HEK293 (cell line): ENCODE data around the gene MEGF10.

ENCODE experiments used
- CTCF ChIA-PET: fragments of 350-600 bp; formaldehyde crosslinking; extraction: SDS; loops from one replicate; lab custom pipeline; 2021; ENCODE audit warnings: antibody characterized with exemption; lab: Yijun Ruan, JAX
- POLR2A ChIA-PET: fragments of 300-600 bp; formaldehyde crosslinking; extraction: SDS; loops from one replicate; lab custom pipeline; 2020; ENCODE audit warnings: antibody characterized with exemption, inconsistent platforms; lab: Yijun Ruan, JAX
- H3K27ac ChIP-seq: fragments of 200-500 bp; sonication (Bioruptor generic); 2 replicates; pipeline ENCODE4 v1.5.1; 2014; ENCODE audit warnings: low read depth, low read length, control low read depth, inconsistent platforms; ENCODE audit errors: extremely low read depth
- H3K36me3 ChIP-seq, 2 experiments: fragments of 200-500 bp in 1 of 2; sonication (Bioruptor generic) in 1 of 2; 1 replicate in 1 of 2; 2 replicates in 1 of 2; pipeline ENCODE4 v1.5.1; 2014 to 2017; ENCODE audit warnings: inconsistent platforms in 2 of 2, low read length in 2 of 2; ENCODE audit not compliant: control insufficient read depth in 2 of 2, insufficient read depth in 1 of 2
- H3K4me1 ChIP-seq: fragments of 200-500 bp; sonication (Bioruptor generic); 2 replicates; pipeline ENCODE4 v1.5.1; 2014; ENCODE audit warnings: mild to moderate bottlenecking, low read length, inconsistent platforms; ENCODE audit not compliant: control insufficient read depth, insufficient read depth
- H3K4me3 ChIP-seq: 2 replicates; pipeline ENCODE4 v1.5.1; 2011; ENCODE audit warnings: low read depth, mild to moderate bottlenecking, control low read depth, low read length, moderate library complexity
- H3K9me3 ChIP-seq: fragments of 200-500 bp; sonication (Bioruptor generic); 2 replicates; pipeline ENCODE4 v1.5.1; 2014; ENCODE audit warnings: low read depth, low read length, inconsistent platforms; ENCODE audit not compliant: control insufficient read depth, insufficient read depth
- GFI1B ChIP-seq: fragments of 450-650 bp; formaldehyde crosslinking; IDR thresholded peaks from 2 replicates; pipeline ENCODE4 v1.5.1; 2016; ENCODE audit warnings: missing biosample characterization, missing genetic modification characterization
- GLIS2 ChIP-seq: fragments of 450-650 bp; formaldehyde crosslinking; IDR thresholded peaks from 2 replicates; pipeline ENCODE4 v1.5.1; 2016; ENCODE audit warnings: missing biosample characterization, missing genetic modification characterization
- KLF10 ChIP-seq: fragments of 450-650 bp; IDR thresholded peaks from 2 replicates; pipeline ENCODE4 v1.5.1; 2018; ENCODE audit warnings: missing biosample characterization, mild to moderate bottlenecking, missing genetic modification characterization
- OVOL3 ChIP-seq: fragments of 450-650 bp; formaldehyde crosslinking; IDR thresholded peaks from 2 replicates; pipeline ENCODE4 v1.5.1; 2016; ENCODE audit warnings: missing biosample characterization, missing genetic modification characterization
- YY1 ChIP-seq: fragments of 450-650 bp; formaldehyde crosslinking; IDR thresholded peaks from 2 replicates; pipeline ENCODE4 v1.5.1; 2018; ENCODE audit warnings: missing biosample characterization, missing genetic modification characterization
- ZNF121 ChIP-seq: fragments of 450-650 bp; formaldehyde crosslinking; IDR thresholded peaks from 2 replicates; pipeline ENCODE4 v1.5.1; 2016; ENCODE audit warnings: missing biosample characterization, missing genetic modification characterization
- ZNF175 ChIP-seq: fragments of 450-650 bp; formaldehyde crosslinking; IDR thresholded peaks from 2 replicates; pipeline ENCODE4 v1.5.1; 2016; ENCODE audit warnings: missing biosample characterization, missing genetic modification characterization
- ZNF549 ChIP-seq: fragments of 450-650 bp; IDR thresholded peaks from 2 replicates; pipeline ENCODE4 v1.5.1; 2018; ENCODE audit warnings: missing biosample characterization, missing genetic modification characterization, mild to moderate bottlenecking, inconsistent platforms, moderate library complexity
- ZNF623 ChIP-seq: fragments of 450-650 bp; formaldehyde crosslinking; IDR thresholded peaks from 2 replicates; pipeline ENCODE4 v1.5.1; 2016; ENCODE audit warnings: missing biosample characterization, missing genetic modification characterization
- ZNF677 ChIP-seq: fragments of 450-650 bp; IDR thresholded peaks from 2 replicates; pipeline ENCODE4 v1.5.0; 2018; ENCODE audit warnings: missing biosample characterization, mild to moderate bottlenecking, missing genetic modification characterization, moderate library complexity
- ZNF768 ChIP-seq: fragments of 450-650 bp; formaldehyde crosslinking; IDR thresholded peaks from 2 replicates; pipeline ENCODE4 v1.5.1; 2018; ENCODE audit warnings: missing biosample characterization, mild to moderate bottlenecking, missing genetic modification characterization
- ZNF785 ChIP-seq: fragments of 450-650 bp; formaldehyde crosslinking; IDR thresholded peaks from 2 replicates; pipeline ENCODE4 v1.5.1; 2016; ENCODE audit warnings: missing biosample characterization, missing genetic modification characterization
- ZNF791 ChIP-seq: fragments of 450-650 bp; formaldehyde crosslinking; IDR thresholded peaks from 2 replicates; pipeline ENCODE4 v1.5.1; 2016; ENCODE audit warnings: missing biosample characterization, missing genetic modification characterization
- ZNF843 ChIP-seq: fragments of 450-650 bp; formaldehyde crosslinking; IDR thresholded peaks from 2 replicates; pipeline ENCODE4 v1.5.1; 2016; ENCODE audit warnings: missing biosample characterization, missing genetic modification characterization
- ZSCAN30 ChIP-seq: fragments of 450-650 bp; IDR thresholded peaks from 2 replicates; pipeline ENCODE4 v1.5.1; 2018; ENCODE audit warnings: missing biosample characterization, mild to moderate bottlenecking, missing genetic modification characterization, moderate library complexity
- TF ChIP-seq, protein P1 (sequence below): fragments of 450-650 bp; formaldehyde crosslinking; optimal IDR thresholded peaks from 2 replicates; pipeline ENCODE3; 2016; ENCODE audit warnings: missing biosample characterization, mild to moderate bottlenecking, missing genetic modification characterization
- TF ChIP-seq, protein P2 (sequence below): fragments of 450-650 bp; formaldehyde crosslinking; IDR thresholded peaks from 2 replicates; pipeline ENCODE4 v1.5.1; 2016; ENCODE audit warnings: missing biosample characterization, missing genetic modification characterization
- TF ChIP-seq, protein P3 (sequence below): fragments of 450-650 bp; formaldehyde crosslinking; IDR thresholded peaks from 2 replicates; pipeline ENCODE4 v1.5.0; 2017; ENCODE audit warnings: missing biosample characterization, missing genetic modification characterization, borderline replicate concordance
- TF ChIP-seq, protein P4 (sequence below): fragments of 450-650 bp; formaldehyde crosslinking; IDR thresholded peaks from 2 replicates; pipeline ENCODE4 v1.5.1; 2016; ENCODE audit warnings: missing biosample characterization, missing genetic modification characterization, borderline replicate concordance
- TF ChIP-seq, protein P5 (sequence below): fragments of 450-650 bp; formaldehyde crosslinking; IDR thresholded peaks from 2 replicates; pipeline ENCODE4 v1.5.1; 2016; ENCODE audit warnings: missing biosample characterization, missing genetic modification characterization

MEGF10 gene

DNA sequence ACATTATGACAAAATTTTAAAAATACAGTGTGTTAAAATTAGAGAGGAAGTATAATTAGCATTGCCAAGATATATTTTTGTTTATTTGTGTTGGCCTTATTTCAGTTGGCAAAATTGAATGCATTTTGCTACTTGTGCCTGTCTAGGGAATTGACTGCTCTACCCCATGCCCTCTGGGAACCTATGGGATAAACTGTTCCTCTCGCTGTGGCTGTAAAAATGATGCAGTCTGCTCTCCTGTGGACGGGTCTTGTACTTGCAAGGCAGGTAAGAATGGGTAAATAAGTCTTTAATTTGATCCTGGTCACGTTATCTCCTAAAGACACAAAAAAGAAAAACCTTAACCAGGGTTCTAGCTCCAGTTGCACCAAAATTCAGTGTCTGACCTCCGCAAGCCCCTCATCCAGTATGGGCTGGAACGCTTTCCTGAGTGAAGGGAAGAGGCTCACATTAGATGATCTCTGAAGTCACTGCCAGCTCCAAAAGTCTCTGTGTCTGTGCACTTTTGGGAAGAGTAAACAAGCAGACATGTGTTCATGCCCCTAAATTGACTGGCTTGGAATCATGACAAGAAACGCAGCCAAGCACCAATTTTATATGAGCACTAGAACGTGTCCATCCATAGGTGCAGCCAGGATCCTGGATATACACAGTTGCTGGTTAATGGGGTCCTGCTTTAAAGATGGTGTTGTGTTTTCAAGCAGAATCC is 128.5 kb downstream of the MEGF10 start:
- Histone ChIP-seq H3K4me1 (peaks cover 3% of the 10 kb centered on the region; the same call in 1 of the 2 replicates), H3K4me3 (no peak overlapping the region), H3K9me3 (no peaks in the 10 kb centered on the region), H3K27ac (no peak overlapping the region), H3K36me3 (no peaks in the 10 kb centered on the region)
- CTCF ChIA-PET, result no interaction called here
- POLR2A ChIA-PET, result no interaction called here
- TF ChIP-seq GLIS2 (tag by site-specific recombination) (no peak), KLF10 (no peak), ZNF121 (tag by site-specific recombination) (no peak), ZNF785 (tag by site-specific recombination) (no peak), YY1 (no peak), ZNF175 (tag by site-specific recombination) (no peak), OVOL3 (no peak), ZNF549 (tag by site-specific recombination) (no peak), GFI1B (tag by site-specific recombination) (no peak), ZNF791 (tag by site-specific recombination) (no peak)
- TF ChIP-seq, protein P1, sequence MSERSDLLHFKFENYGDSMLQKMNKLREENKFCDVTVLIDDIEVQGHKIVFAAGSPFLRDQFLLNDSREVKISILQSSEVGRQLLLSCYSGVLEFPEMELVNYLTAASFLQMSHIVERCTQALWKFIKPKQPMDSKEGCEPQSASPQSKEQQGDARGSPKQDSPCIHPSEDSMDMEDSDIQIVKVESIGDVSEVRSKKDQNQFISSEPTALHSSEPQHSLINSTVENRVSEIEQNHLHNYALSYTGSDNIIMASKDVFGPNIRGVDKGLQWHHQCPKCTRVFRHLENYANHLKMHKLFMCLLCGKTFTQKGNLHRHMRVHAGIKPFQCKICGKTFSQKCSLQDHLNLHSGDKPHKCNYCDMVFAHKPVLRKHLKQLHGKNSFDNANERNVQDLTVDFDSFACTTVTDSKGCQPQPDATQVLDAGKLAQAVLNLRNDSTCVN (tag by site-specific recombination), result no peak
- TF ChIP-seq, protein P2, sequence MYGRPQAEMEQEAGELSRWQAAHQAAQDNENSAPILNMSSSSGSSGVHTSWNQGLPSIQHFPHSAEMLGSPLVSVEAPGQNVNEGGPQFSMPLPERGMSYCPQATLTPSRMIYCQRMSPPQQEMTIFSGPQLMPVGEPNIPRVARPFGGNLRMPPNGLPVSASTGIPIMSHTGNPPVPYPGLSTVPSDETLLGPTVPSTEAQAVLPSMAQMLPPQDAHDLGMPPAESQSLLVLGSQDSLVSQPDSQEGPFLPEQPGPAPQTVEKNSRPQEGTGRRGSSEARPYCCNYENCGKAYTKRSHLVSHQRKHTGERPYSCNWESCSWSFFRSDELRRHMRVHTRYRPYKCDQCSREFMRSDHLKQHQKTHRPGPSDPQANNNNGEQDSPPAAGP (tag by site-specific recombination), result no peak
- TF ChIP-seq, protein P3, sequence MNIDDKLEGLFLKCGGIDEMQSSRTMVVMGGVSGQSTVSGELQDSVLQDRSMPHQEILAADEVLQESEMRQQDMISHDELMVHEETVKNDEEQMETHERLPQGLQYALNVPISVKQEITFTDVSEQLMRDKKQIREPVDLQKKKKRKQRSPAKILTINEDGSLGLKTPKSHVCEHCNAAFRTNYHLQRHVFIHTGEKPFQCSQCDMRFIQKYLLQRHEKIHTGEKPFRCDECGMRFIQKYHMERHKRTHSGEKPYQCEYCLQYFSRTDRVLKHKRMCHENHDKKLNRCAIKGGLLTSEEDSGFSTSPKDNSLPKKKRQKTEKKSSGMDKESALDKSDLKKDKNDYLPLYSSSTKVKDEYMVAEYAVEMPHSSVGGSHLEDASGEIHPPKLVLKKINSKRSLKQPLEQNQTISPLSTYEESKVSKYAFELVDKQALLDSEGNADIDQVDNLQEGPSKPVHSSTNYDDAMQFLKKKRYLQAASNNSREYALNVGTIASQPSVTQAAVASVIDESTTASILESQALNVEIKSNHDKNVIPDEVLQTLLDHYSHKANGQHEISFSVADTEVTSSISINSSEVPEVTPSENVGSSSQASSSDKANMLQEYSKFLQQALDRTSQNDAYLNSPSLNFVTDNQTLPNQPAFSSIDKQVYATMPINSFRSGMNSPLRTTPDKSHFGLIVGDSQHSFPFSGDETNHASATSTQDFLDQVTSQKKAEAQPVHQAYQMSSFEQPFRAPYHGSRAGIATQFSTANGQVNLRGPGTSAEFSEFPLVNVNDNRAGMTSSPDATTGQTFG (tag by site-specific recombination), result no peak
- TF ChIP-seq, protein P4, sequence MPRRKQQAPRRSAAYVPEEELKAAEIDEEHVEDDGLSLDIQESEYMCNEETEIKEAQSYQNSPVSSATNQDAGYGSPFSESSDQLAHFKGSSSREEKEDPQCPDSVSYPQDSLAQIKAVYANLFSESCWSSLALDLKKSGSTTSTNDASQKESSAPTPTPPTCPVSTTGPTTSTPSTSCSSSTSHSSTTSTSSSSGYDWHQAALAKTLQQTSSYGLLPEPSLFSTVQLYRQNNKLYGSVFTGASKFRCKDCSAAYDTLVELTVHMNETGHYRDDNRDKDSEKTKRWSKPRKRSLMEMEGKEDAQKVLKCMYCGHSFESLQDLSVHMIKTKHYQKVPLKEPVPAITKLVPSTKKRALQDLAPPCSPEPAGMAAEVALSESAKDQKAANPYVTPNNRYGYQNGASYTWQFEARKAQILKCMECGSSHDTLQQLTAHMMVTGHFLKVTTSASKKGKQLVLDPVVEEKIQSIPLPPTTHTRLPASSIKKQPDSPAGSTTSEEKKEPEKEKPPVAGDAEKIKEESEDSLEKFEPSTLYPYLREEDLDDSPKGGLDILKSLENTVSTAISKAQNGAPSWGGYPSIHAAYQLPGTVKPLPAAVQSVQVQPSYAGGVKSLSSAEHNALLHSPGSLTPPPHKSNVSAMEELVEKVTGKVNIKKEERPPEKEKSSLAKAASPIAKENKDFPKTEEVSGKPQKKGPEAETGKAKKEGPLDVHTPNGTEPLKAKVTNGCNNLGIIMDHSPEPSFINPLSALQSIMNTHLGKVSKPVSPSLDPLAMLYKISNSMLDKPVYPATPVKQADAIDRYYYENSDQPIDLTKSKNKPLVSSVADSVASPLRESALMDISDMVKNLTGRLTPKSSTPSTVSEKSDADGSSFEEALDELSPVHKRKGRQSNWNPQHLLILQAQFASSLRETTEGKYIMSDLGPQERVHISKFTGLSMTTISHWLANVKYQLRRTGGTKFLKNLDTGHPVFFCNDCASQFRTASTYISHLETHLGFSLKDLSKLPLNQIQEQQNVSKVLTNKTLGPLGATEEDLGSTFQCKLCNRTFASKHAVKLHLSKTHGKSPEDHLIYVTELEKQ (tag by site-specific recombination), result no peak

DNA sequence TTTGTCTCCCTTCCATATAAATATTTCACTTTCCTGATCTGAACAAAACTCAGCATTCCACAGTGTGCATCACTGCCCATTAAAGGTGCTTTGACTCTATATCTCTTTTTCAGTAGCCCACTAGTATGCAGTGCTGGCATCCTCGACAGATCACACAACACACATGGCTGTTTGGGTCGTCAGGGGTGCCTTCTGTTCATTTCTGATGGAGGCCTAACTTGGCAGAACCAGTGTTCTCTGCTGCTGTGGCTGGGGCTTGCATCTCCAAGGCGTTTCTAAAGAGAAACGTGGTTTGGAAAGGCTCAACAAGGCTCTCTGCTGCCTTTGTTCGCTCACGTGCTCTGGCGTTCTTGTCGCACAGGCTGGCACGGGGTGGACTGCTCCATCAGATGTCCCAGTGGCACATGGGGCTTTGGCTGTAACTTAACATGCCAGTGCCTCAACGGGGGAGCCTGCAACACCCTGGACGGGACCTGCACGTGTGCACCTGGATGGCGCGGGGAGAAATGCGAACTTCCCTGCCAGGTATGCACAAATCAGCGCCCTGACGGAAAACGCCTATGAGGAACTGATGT is 129.2 kb downstream of the MEGF10 start:
- Histone ChIP-seq H3K4me1 (peaks cover 3% of the 10 kb centered on the region; the same call in 1 of the 2 replicates), H3K9me3 (no peaks in the 10 kb centered on the region), H3K4me3 (no peak overlapping the region), H3K27ac (no peak overlapping the region), H3K36me3 (no peaks in the 10 kb centered on the region)
- POLR2A ChIA-PET, result no interaction called here
- TF ChIP-seq ZNF623 (no peak), ZNF843 (no peak), ZSCAN30 (tag by site-specific recombination) (no peak), ZNF768 (tag by site-specific recombination) (no peak), ZNF677 (tag by site-specific recombination) (no peak)
- TF ChIP-seq, protein P5, sequence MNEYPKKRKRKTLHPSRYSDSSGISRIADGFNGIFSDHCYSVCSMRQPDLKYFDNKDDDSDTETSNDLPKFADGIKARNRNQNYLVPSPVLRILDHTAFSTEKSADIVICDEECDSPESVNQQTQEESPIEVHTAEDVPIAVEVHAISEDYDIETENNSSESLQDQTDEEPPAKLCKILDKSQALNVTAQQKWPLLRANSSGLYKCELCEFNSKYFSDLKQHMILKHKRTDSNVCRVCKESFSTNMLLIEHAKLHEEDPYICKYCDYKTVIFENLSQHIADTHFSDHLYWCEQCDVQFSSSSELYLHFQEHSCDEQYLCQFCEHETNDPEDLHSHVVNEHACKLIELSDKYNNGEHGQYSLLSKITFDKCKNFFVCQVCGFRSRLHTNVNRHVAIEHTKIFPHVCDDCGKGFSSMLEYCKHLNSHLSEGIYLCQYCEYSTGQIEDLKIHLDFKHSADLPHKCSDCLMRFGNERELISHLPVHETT (tag by site-specific recombination), result no peak
- CTCF ChIA-PET, result no interaction called here
